GM18520 (cell line): Measurements from ENCODE around the gene SLC4A7.
"Not testable (repeated sequence)": the region's sequence is repeated elsewhere in the genome, so short reads cannot be mapped to it uniquely, and the experiment has no call there.

Experiments used
- ATAC-seq: cut with Tn5 transposase; IDR thresholded peaks from one replicate; pipeline ENCODE4 v1.9.1; 2021; ENCODE audit not compliant: unreplicated experiment

Gene SLC4A7

DNA sequence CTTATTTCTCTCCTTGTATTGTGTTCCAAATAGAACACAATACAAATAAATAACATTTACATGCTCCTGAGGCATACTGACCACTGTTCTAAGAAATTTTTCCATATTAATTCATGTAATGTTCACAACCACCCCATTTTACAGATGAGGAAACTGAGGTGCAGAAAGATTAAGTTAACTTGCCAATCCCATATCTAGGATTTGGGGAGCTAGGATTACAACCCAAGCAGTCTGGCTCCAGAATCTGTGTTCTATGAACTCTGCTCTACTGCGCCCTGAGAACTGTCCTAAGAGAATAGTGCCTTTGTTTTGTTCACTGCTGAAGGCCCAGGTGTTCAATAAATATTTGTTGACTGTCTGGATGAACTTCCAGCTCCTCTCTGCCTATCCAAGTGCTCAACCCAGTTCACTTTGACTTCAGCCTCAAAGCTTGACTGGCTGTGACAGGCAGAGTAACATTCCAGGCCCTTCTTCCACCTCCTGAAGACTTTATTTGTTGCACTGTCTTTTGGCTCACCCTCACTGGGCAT lies 118.1 kb downstream of the SLC4A7 start:
- ATAC-seq, result no peak

DNA sequence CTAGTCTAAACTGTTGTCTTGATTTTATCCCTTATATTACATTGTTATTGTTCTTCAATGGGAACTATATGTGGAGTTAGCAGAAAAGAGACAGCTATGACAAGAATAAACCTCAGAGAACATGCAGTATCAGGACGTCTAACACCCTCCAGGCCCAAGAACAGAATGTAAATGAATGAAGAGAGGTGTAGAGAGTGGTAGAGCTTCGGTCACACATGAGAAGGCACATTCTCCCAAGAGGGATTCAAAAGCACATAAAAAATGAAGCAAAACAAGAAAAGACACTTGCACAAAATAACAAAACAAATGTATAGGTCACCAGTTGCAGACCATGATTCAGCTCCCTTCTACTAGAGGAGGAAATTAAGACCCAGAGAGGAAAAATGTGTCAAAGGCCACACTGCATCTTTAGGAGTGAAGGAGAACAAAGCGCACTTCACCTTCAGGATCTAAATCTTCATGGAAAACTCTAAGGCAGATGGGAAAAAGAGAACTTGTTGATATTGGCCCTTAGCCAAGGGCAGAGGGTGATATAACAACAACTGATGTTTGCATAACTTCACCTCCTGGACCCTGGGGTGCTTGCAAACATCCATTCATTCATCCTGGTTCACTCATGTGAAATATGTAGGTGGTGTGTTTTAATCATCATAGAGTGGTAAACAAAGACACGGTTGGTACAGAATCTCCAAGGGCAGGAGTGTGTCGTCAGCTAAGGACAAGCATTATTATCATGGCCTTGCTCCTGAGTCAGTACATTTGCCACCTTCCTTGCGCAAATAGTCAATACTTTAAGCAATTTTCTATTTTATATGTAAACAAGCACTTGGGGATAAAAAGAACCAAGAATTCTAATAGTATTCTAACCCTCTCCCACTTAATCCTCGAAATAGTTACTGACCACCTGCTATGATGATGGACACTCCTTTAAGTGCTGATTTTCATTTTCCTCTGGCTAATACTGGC lies 123.8 kb downstream of the SLC4A7 start:
- ATAC-seq, result peak; percentile 41

GRCh38 chr3:27358372-27358771 lies 125.8 kb downstream of the SLC4A7 start:
- ATAC-seq, result no peak

GRCh38 chr3:27357665-27358258 lies 126.4 kb downstream of the SLC4A7 start:
- ATAC-seq, result peak; percentile 76

DNA sequence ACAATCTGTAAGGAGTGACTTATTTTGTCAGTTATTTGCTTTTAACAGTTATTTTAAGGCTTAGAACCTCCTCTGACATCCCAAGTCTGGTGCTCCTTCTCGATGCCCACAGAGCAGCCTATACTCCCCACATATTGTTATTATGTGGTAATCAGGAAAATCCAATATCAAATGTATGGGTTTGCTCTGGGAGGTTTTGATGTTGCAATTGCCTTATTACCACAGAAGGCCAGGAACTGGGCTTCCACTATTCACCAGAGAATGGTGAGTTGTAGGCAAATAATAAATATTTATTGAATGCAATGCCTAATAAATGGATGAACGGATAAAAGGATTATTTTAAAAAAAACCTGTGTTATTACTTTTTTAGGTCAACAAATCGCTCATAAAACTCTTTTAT lies 127.2 kb downstream of the SLC4A7 start:
- no peak for ATAC-seq

DNA sequence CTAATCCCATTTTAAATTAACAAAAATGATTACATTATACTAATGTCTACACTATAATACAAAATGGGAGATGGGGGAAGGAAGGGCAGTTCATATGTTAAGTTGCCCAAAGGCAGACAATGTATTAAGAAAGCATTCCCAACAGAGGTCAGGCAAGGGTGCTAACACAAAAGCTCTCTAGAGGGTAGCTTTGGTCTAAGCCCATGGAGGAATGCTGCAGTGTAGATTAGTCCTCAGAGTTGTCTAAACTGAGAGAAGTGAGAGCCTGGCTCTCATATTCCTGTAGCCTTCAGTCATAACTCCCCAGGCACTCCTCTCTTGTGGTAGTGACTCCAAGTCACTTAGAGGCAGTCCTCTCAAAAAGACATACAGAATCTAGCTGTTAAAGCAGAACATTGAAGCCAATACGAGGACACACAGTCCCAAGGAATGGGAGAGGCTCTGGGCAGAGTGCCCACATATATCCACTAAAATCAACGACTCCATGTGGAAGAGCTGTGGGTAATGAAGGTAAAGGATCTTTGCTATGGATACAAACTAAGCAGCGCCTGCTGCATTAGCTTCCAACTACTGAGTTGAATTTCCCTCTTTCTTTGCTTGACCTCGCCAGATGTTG lies 129.5 kb downstream of the SLC4A7 start:
- no peak for ATAC-seq

GRCh38 chr3:27354161-27354560 lies 130.0 kb downstream of the SLC4A7 start:
- no peak for ATAC-seq

DNA sequence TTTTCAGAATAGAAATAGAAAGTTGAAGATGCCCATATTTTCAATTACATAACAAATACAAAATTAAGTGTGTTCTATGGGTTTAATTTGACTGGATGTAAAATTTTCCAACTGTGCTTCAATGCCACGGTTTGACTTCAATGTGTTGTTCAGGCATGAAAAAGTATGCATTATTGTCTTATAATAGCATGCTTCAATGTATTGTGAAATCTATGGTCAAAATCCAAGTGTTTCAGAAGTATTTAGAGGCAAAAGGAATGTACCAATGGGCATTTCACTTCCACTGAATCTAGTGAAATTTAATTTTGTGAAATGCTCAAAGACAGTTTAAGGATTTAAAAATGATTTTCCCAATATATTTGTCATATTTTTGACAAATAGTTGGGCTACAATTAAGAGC lies 131.0 kb downstream of the SLC4A7 start:
- no peak for ATAC-seq

- no peak for ATAC-seq
These were observed 132.1 kb downstream of the SLC4A7 start for GRCh38 chr3:27352047-27352446.

- ATAC-seq, result peak; percentile 79
These were observed 134.4 kb downstream of the SLC4A7 start for GRCh38 chr3:27349832-27350231.

- no peak for ATAC-seq
These were observed 138.0 kb downstream of the SLC4A7 start for GRCh38 chr3:27345959-27346865.

DNA sequence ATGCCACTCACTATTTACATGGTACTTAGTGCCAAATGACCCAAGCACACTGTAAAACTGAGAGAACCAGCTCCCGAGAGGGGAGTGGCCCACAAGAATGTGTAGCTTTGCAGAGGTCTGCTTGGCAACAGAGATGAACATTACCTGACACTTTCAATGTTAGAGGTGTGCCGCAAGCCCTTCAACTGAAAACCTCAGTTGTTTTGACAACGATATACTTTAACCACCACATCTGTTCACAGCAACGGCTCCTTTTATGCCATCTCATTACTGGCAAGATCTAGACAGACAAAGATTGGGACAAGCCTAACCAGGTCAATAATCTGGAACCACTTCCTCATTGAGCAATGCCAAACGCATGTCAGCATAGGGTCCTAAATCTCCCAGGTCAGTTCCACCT lies 138.7 kb downstream of the SLC4A7 start:
- no peak for ATAC-seq

GRCh38 chr3:27345045-27345444 lies 139.1 kb downstream of the SLC4A7 start:
- ATAC-seq, result no peak

DNA sequence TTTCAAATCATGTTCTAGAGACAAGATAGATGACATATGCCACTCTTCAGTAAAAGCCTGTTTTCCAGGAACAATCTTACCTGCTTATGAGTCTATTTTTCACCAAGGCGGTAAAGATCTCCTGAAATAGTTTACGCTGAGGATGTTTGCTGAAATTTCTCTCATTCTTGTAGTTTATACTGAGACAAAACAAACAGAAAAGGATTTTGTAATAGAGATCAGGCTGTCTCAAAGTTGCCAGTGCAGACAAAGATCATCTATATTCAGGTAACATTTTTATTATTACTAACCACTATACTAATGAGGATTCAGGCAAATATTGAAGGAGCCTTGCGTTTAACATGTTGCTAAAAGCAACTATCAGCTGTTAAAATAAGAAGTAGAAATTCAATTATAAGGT lies 140.0 kb downstream of the SLC4A7 start:
- no peak for ATAC-seq

GRCh38 chr3:27342267-27342666 lies 141.9 kb downstream of the SLC4A7 start:
- ATAC-seq, result no peak

GRCh38 chr3:27340534-27340933 lies 143.7 kb downstream of the SLC4A7 start:
- ATAC-seq, result no peak

GRCh38 chr3:27335571-27335970 lies 148.6 kb downstream of the SLC4A7 start:
- no peak for ATAC-seq

GRCh38 chr3:27333843-27334242 lies 150.3 kb downstream of the SLC4A7 start:
- ATAC-seq, result no peak

DNA sequence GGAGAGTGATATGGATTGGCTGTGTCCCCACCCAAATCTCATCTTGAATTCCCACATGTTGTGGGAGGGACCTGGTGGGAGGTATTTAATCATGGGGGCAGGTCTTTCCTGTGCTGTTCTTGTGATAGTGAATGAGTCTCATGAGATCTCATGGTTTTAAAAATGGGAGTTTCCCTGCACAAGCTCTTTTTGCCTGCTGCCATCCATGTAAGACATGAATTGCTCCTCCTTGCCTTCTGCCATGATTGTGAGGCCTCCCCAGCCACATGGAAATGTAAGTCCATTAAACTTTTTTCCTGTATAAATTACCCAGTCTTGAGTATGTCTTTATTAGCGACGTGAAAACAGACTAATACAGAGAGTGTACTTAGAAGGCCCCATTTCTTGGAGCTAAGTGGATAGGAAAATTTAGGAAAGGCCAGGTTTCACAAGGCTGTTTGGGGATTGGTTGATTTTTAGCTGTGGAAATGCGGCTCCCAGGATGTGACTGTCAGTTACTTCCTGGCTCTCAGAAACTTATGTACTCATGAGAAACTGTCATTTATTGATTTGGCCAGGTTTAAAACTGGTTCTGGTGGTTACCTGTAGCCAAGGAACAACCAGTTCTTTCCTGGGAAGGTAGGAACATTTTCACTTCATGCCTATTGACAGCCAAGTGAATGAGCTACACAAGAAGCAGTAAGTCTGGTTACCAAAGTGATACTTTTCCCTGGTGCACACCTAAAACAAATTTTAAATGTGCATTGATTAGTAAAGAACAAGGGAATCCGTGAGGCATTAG lies 155.0 kb downstream of the SLC4A7 start:
- ATAC-seq, result not testable (repeated sequence)
